ENCODE measurements around the gene PER3. TPM values are rescaled to one million over a fixed set of nuclear protein-coding genes. Genes with fewer than 3 reads are reported as not detected.

The PER3 gene
- total and polyA plus RNA-seq, 2 of the 13 experiments (the other 11 are each of a cell fraction or from before 2014, with no cell fraction given): 3.0 to 6.0 TPM

- intact Hi-C loops (cut with micrococcal nuclease; ENCODE audit: unreplicated experiment): loop anchor here (2.0 kb wide), 1 partner anchor 190 kb away; no protein-coding TSS in a partner anchor
- in situ Hi-C loops (cut with HindIII; ENCODE audit: extremely low pct_ligation_motif_present, low pct_unique_long_range_greater_than_20kb): loop anchor here (25.0 kb wide), 1 partner anchor 195 kb away; no protein-coding TSS in a partner anchor
- Histone ChIP-seq H4K20me1 (ENCODE audit: insufficient read depth, low read length) (no peaks in the 10 kb centered on the region), H3K36me3 (replicated peaks in 1 of 2; ENCODE audit: control insufficient read depth in 1 of 2, insufficient read depth in 2 of 2, low read length in 2 of 2) (no peaks in the 10 kb centered on the region), H3K4me1 (ENCODE audit: insufficient read depth, low read length) (peaks cover 27% of the 10 kb centered on the region; the same call in 1 of the 2 replicates), H2AFZ (ENCODE audit: low read length) (no peak overlapping the region), H3K27me3 (ENCODE audit: control insufficient read depth in 1 of 2, insufficient read depth in 2 of 2, low read length in 2 of 2) (no peaks in the 10 kb centered on the region; a peak in 3 of 5 replicates), H3K79me2 (ENCODE audit: insufficient read depth, low read length) (no peaks in the 10 kb centered on the region), H3K4me3 (replicated peaks in 1 of 3; ENCODE audit: insufficient read depth in 1 of 3, low read depth in 2 of 3, low read length in 3 of 3) (no peak overlapping the region), H3K27ac (ENCODE audit: extremely low read length, insufficient read depth, low read length) (no peak overlapping the region), H3K9ac (ENCODE audit: insufficient read depth, low read depth, low read length) (no peak overlapping the region), H3K9me3 (ENCODE audit: low read length) (no peaks in the 10 kb centered on the region), H3K4me2 (ENCODE audit: low read depth, low read length) (no peak overlapping the region)
- ChIA-PET CTCF (ENCODE audit: low intra/inter-chr PET ratio, low total read pairs) (no interaction called here), POLR2A (no interaction called here)
- FAIRE-seq: no peak
- WGBS (ENCODE audit: low lambda C conversion rate): 42% methylated on average over 2 of the region's 2 CpGs
- no peak for ATAC-seq
- no TSS peak for BruUV-seq (replicated peaks)
- DNase-seq (ENCODE audit: low spot score): no peak
- TF ChIP-seq SP140L (CRISPR knock-in tag; IDR thresholded peaks at IDR 0.05; ENCODE audit: borderline replicate concordance) (no peak), TSC22D2 (CRISPR knock-in tag; IDR thresholded peaks at IDR 0.05; ENCODE audit: borderline replicate concordance) (no peak), FOXA1 (IDR thresholded peaks at IDR 0.05) (no peak), FOXA1 (CRISPR knock-in tag; IDR thresholded peaks at IDR 0.05) (no peak), CERS6 (CRISPR knock-in tag; IDR thresholded peaks at IDR 0.05) (no peak), ZSCAN30 (CRISPR knock-in tag; IDR thresholded peaks at IDR 0.05) (no peak), MTF1 (CRISPR knock-in tag; IDR thresholded peaks at IDR 0.05) (no peak), HINFP (CRISPR knock-in tag; IDR thresholded peaks at IDR 0.05; ENCODE audit: low read depth) (no peak), ZNF646 (CRISPR knock-in tag; IDR thresholded peaks at IDR 0.05) (no peak), ARNT2 (CRISPR knock-in tag; IDR thresholded peaks at IDR 0.05; ENCODE audit: low read depth) (no peak), SRSF4 (IDR thresholded peaks at IDR 0.05; ENCODE audit: low read depth, low read length, poor library complexity, severe bottlenecking) (no peak), ETV5 (CRISPR knock-in tag; IDR thresholded peaks at IDR 0.05; ENCODE audit: borderline replicate concordance) (no peak), ATAD3A (CRISPR knock-in tag; IDR thresholded peaks at IDR 0.05) (no peak), KDM2A (CRISPR knock-in tag; IDR thresholded peaks at IDR 0.05; ENCODE audit: borderline replicate concordance, low read depth) (no peak), ZNF414 (CRISPR knock-in tag; IDR thresholded peaks at IDR 0.05) (no peak)
Observed at GRCh38 chr1:7857000-7857399, 72.9 kb downstream of the PER3 start.
